B cell (primary cell): Measurements from ENCODE around the gene TRIO. TPM values are rescaled to one million over a fixed set of nuclear protein-coding genes. Genes with fewer than 3 reads are reported as not detected.

Source experiments
- ATAC-seq: fragments of 200-7000 bp; cut with Tn5 transposase; one replicate; pipeline ENCODE4 v1.10.0; 2021; ENCODE audit warnings: low read depth, mild to moderate bottlenecking, moderate number of reproducible peaks, moderate library complexity
- CTCF ChIA-PET: fragments of 350-600 bp; sonication (Branson Sonifier 250); formaldehyde crosslinking; loops from one replicate; lab custom pipeline; 2021; ENCODE audit warnings: antibody characterized with exemption, inconsistent platforms; lab: Charles Lee
- POLR2A ChIA-PET: fragments of 350-600 bp; sonication (Branson Sonifier 250); formaldehyde crosslinking; loops from one replicate; lab custom pipeline; 2021; ENCODE audit warnings: antibody characterized with exemption; lab: Charles Lee
- DNase-seq: peaks from one replicate; pipeline ENCODE4 v3.0.0; 2013
- H2AFZ ChIP-seq: 2 replicates; pipeline ENCODE4 v1.6.1; 2012; ENCODE audit warnings: mild to moderate bottlenecking, low read depth, low read length; ENCODE audit not compliant: insufficient read depth, poor library complexity, severe bottlenecking
- H3K27ac ChIP-seq, 2 donors: 1 replicate in 1 of 2; 2 replicates in 1 of 2; pipeline ENCODE4 v1.5.1; 2012 to 2013; ENCODE audit warnings: low read length in 2 of 2, mild to moderate bottlenecking in 2 of 2, moderate library complexity in 1 of 2
- H3K27me3 ChIP-seq, 4 experiments: fragments of 200-600 bp in 1 of 4; sonication (generic) in 1 of 4; replicated peaks in 1 of 4; 1 replicate in 2 of 4; 2 replicates in 2 of 4; pipeline versions ENCODE4 v1.6.1 to v1.7.0; 2013 to 2016; ENCODE audit warnings: low read length in 3 of 4, mild to moderate bottlenecking in 2 of 4, mixed read lengths in 1 of 4, moderate library complexity in 1 of 4; ENCODE audit not compliant: insufficient read depth in 4 of 4, control insufficient read depth in 3 of 4; ENCODE audit errors: control extremely low read depth in 1 of 4
- H3K36me3 ChIP-seq, 2 experiments: replicated peaks in 1 of 2; 1 replicate in 1 of 2; 2 replicates in 1 of 2; pipeline versions ENCODE4 v1.6.1 to v1.7.1; 2013; ENCODE audit warnings: low read length in 1 of 2; ENCODE audit not compliant: insufficient read depth in 2 of 2, control insufficient read depth in 1 of 2; ENCODE audit errors: control extremely low read depth in 1 of 2, extremely low read depth in 1 of 2
- H3K4me1 ChIP-seq, 2 donors: fragments of 200-600 bp in 1 of 2; sonication (generic) in 1 of 2; 1 replicate in 1 of 2; 2 replicates in 1 of 2; pipeline versions ENCODE4 v1.5.1 to v1.6.1; 2013 to 2017; ENCODE audit warnings: low read length in 2 of 2; ENCODE audit not compliant: control insufficient read depth in 2 of 2, insufficient read depth in 2 of 2
- H3K4me2 ChIP-seq: replicated peaks from 2 replicates; pipeline ENCODE3; 2012; ENCODE audit warnings: mild to moderate bottlenecking, low read depth, low read length; ENCODE audit not compliant: poor library complexity, severe bottlenecking
- H3K4me3 ChIP-seq, 5 experiments: fragments of 200-600 bp in 1 of 5; sonication (generic) in 1 of 5; 1 replicate in 3 of 5; 2 replicates in 2 of 5; pipeline versions ENCODE4 v1.5.1 to v1.7.0; 2011 to 2016; ENCODE audit warnings: low read length in 4 of 5, mild to moderate bottlenecking in 4 of 5, low read depth in 2 of 5, control low read depth in 1 of 5, moderate library complexity in 1 of 5; ENCODE audit not compliant: insufficient read depth in 1 of 5; ENCODE audit errors: control extremely low read depth in 1 of 5, extremely low read depth in 1 of 5
- H3K79me2 ChIP-seq: fragments of 200-600 bp; sonication (generic); one replicate; pipeline ENCODE4 v1.6.0; 2016; ENCODE audit warnings: low read length; ENCODE audit not compliant: control insufficient read depth, insufficient read depth
- H3K9ac ChIP-seq: fragments of 200-600 bp; sonication (generic); 2 replicates; pipeline ENCODE4 v1.6.1; 2017; ENCODE audit warnings: mild to moderate bottlenecking, low read length, moderate library complexity
- H3K9me3 ChIP-seq, 3 donors: one replicate each; pipeline versions ENCODE4 v1.6.1 to v1.7.1; 2013; ENCODE audit warnings: low read length in 2 of 3; ENCODE audit not compliant: control insufficient read depth in 2 of 3, insufficient read depth in 1 of 3; ENCODE audit errors: control extremely low read depth in 1 of 3
- H4K20me1 ChIP-seq: 2 replicates; pipeline ENCODE4 v1.6.0; 2012; ENCODE audit warnings: mild to moderate bottlenecking, low read length; ENCODE audit not compliant: insufficient read depth, control insufficient read depth, poor library complexity, severe bottlenecking
- H3K27ac Mint-ChIP-seq: one replicate; pipeline ENCODE4 v1.8.0; 2021; ENCODE audit warnings: mixed read lengths
- H3K27me3 Mint-ChIP-seq: one replicate; pipeline ENCODE4 v1.8.0; 2021; ENCODE audit warnings: mixed read lengths
- H3K4me1 Mint-ChIP-seq: one replicate; pipeline ENCODE4 v1.8.0; 2021; ENCODE audit warnings: mixed read lengths
- H3K4me3 Mint-ChIP-seq: one replicate; pipeline ENCODE4 v1.8.0; 2021; ENCODE audit warnings: mixed read lengths
- H3K9me3 Mint-ChIP-seq: one replicate; pipeline ENCODE4 v1.8.0; 2022; ENCODE audit warnings: mixed read lengths; ENCODE audit not compliant: insufficient read depth
- CTCF ChIP-seq: fragments of 200-600 bp; IDR thresholded peaks from one replicate; pipeline ENCODE4 v1.8.0; 2022; ENCODE audit warnings: antibody characterized with exemption, mild to moderate bottlenecking
- EZH2 ChIP-seq: IDR thresholded peaks from 2 replicates; pipeline ENCODE4 v1.6.1; 2012; ENCODE audit warnings: borderline replicate concordance, low read depth, mild to moderate bottlenecking, moderate library complexity, low read length; ENCODE audit not compliant: insufficient read depth, poor library complexity, severe bottlenecking
- WGBS: methylation state at CpG from one replicate; pipeline ENCODE4 v1.1.5; 2013; ENCODE audit warnings: missing lambda C conversion rate; ENCODE audit not compliant: insufficient coverage; 5-methylcytosine and 5-hydroxymethylcytosine counted together
- intact Hi-C: fragments of 100-400 bp; cut with micrococcal nuclease; formaldehyde crosslinking; loops from one replicate; pipeline ENCODE4 v1.10.0; 2022
- polyA plus RNA-seq: library from polyadenylated mRNA; depleted of rRNA; stranded (reverse); fragments of >200 nt; gene quantifications from 2 replicates; pipeline ENCODE4 v1.2.3, GENCODE V29; 2012
- total RNA-seq, 2 donors: library from RNA; stranded (reverse); fragments of 120-200 nt in 1 of 2; gene quantifications; 1 replicate in 1 of 2; 2 replicates in 1 of 2; pipeline versions ENCODE4 v1.2.3 to v1.2.4, GENCODE V29; 2013 to 2022

TRIO gene
- total and polyA plus RNA-seq, 2 donors (not counting 1 experiment from before 2014, with no cell fraction given), result 90.5 to 479 TPM

GRCh38 chr5:14179446-14179845, 36.3 kb downstream of the TRIO start:
- WGBS, result 81% methylated on average over 3 of the region's 6 CpGs
- no peak for TF ChIP-seq EZH2
- Histone ChIP-seq H4K20me1 (peaks cover 48% of the 10 kb centered on the region), H3K27me3 (no peaks in the 10 kb centered on the region), H3K9ac (no peak overlapping the region), H3K4me3 (no peak overlapping the region), H3K36me3 (no peaks in the 10 kb centered on the region), H3K79me2 (peaks cover 97% of the 10 kb centered on the region), H3K4me1 (peaks cover 7 to 11% of the 10 kb centered on the region in 2 donors), H3K9me3 (peaks cover 0 to 4% (median 0%) of the 10 kb centered on the region in 3 donors), H2AFZ (no peak overlapping the region), H3K27ac (no peak overlapping the region), H3K4me2 (no peak overlapping the region)
- CTCF ChIA-PET, result interaction anchor here (1.6 to 1.8 kb wide), 2 partner anchors 19 to 91 kb away, joined by 4 read pairs; no protein-coding TSS in a partner anchor
- intact Hi-C loops, result loop anchor here (10.0 kb wide), 1 partner anchor 485 kb away; the partner anchor contains the start of gene OTULIN
- Mint-ChIP-seq H3K4me1 (peaks cover 57% of the 10 kb centered on the region), H3K4me3 (no peak overlapping the region), H3K27ac (no peak overlapping the region), H3K9me3 (no peaks in the 10 kb centered on the region), H3K27me3 (no peaks in the 10 kb centered on the region)
- DNase-seq (no peak), ATAC-seq (no peak)
- POLR2A ChIA-PET, result interaction anchor here (0.5 to 0.6 kb wide), 2 partner anchors 14 to 34 kb away, joined by 4 to 7 read pairs; no protein-coding TSS in a partner anchor

GRCh38 chr5:14180437-14180836, 37.3 kb downstream of the TRIO start:
- DNase-seq (no peak), ATAC-seq (no peak)
- Histone ChIP-seq H3K27me3 (no peaks in the 10 kb centered on the region), H4K20me1 (peaks cover 58% of the 10 kb centered on the region), H3K4me3 (no peak overlapping the region), H2AFZ (no peak overlapping the region), H3K4me1 (peaks cover 4 to 14% of the 10 kb centered on the region in 2 donors), H3K79me2 (peaks cover 97% of the 10 kb centered on the region), H3K36me3 (no peaks in the 10 kb centered on the region), H3K9ac (no peak overlapping the region), H3K4me2 (no peak overlapping the region), H3K27ac (no peak overlapping the region), H3K9me3 (peaks cover 0 to 4% (median 0%) of the 10 kb centered on the region in 3 donors)
- Mint-ChIP-seq H3K27ac (no peak overlapping the region), H3K4me3 (no peak overlapping the region), H3K9me3 (no peaks in the 10 kb centered on the region), H3K27me3 (no peaks in the 10 kb centered on the region), H3K4me1 (peaks cover 62% of the 10 kb centered on the region)
- TF ChIP-seq CTCF, result no peak
- CTCF ChIA-PET, result interaction anchor here (0.7 to 1.8 kb wide), 3 partner anchors 20 to 90 kb away, joined by 3 to 4 read pairs (median 4); no protein-coding TSS in a partner anchor
- POLR2A ChIA-PET, result no interaction called here
- intact Hi-C loops, result no loop called here
- WGBS, result 100% methylated on average over 1 of the region's 3 CpGs
